Measurements from ENCODE around the gene NGEF.

DNA sequence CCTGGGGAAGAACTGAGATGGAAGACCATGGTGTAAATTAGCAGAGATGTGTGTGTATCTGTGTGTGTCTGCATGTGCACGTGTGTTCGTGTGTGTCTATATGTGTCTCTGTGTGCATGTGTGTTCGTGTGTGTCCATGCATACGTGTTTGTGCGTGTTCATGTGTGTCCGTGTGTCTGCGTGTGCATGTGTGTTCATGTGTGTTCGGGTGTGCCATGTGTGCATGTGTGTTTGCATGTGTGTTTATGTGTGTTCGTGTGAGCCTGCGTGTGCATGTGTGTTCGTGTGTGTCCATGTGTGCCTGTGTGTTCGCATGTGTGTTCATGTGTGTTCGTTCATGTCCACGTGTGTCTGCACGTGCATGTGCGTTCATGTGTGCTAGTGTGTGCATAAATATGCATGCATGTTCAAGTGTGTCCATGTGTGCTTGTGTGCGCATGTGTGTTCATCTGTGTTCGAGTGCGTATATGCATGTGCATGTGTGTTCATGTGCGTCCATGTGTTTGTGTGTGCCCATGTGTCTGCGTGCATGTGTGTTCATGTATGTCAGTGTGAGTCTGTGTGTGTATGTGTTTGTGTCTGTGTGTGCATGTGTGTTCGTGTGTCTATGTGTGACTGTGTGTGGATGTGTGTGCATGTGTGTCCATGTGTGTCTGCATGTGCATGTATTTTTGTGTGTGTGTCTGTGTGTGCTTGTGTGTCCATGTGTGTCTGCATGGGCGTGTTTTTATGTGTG lies 22.5 kb upstream of the NGEF start:
- TF ChIP-seq ZNF274 (IDR thresholded peaks at IDR 0.05; ENCODE audit: low read depth, low read length) (no peak), YY1 (IDR thresholded peaks at IDR 0.05; ENCODE audit: insufficient read depth, insufficient read length) (no peak)
